Measurements from ENCODE around the gene RHBDD1. TPM values are rescaled to one million over a fixed set of nuclear protein-coding genes. Genes with fewer than 3 reads are reported as not detected.

The RHBDD1 gene
- total and polyA plus RNA-seq, 7 donors: 1.8 to 28.0 (median 17.5) TPM

- Histone ChIP-seq H3K9me3 (no peaks in the 10 kb centered on the region), H3K4me1 (peaks cover 0 to 33% (median 26%) of the 10 kb centered on the region in 4 donors), H3K27ac (peak overlapping the region; percentile 98 to 99 (median 99)), H3K4me3 (peak overlapping the region; percentile 75 to 92 (median 84)), H3K27me3 (no peaks in the 10 kb centered on the region), H3K36me3 (peaks cover 0 to 5% (median 0%) of the 10 kb centered on the region in 4 donors)
- peak; percentile 77 for DNase-seq
- 4 to 5% methylated on average over 26 of the region's 26 CpGs for WGBS, 2 donors
- TF ChIP-seq POLR2A (IDR thresholded peaks at IDR 0.05): no peak
- TF ChIP-seq POLR2AphosphoS5 (IDR thresholded peaks at IDR 0.05): no peak
- TF ChIP-seq, protein P1, sequence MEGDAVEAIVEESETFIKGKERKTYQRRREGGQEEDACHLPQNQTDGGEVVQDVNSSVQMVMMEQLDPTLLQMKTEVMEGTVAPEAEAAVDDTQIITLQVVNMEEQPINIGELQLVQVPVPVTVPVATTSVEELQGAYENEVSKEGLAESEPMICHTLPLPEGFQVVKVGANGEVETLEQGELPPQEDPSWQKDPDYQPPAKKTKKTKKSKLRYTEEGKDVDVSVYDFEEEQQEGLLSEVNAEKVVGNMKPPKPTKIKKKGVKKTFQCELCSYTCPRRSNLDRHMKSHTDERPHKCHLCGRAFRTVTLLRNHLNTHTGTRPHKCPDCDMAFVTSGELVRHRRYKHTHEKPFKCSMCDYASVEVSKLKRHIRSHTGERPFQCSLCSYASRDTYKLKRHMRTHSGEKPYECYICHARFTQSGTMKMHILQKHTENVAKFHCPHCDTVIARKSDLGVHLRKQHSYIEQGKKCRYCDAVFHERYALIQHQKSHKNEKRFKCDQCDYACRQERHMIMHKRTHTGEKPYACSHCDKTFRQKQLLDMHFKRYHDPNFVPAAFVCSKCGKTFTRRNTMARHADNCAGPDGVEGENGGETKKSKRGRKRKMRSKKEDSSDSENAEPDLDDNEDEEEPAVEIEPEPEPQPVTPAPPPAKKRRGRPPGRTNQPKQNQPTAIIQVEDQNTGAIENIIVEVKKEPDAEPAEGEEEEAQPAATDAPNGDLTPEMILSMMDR (IDR thresholded peaks at IDR 0.05): no peak
- no peak for TF ChIP-seq EP300 (IDR thresholded peaks at IDR 0.05)
- intact Hi-C loops (cut with DNase I): loop anchor here (10.0 kb wide), 3 partner anchors 149 to 1171 kb away; partner anchors contain the start of gene MFF
Measured at GRCh38 chr2:226835420-226835795, 446 bp upstream of the RHBDD1 start.

GRCh38 chr2:226836548-226836885 is 663 bp downstream of the RHBDD1 start:
- H3K4me1 ChIP-seq: peaks cover 0 to 33% (median 26%) of the 10 kb centered on the region in 4 donors
- H3K27me3 ChIP-seq: no peaks in the 10 kb centered on the region
- H3K4me3 ChIP-seq: peak overlapping the region; percentile 75 to 92 (median 84)
- H3K9me3 ChIP-seq: no peaks in the 10 kb centered on the region
- 1% methylated on average over 6 of the region's 6 CpGs for WGBS, 2 donors
- H3K27ac ChIP-seq: peak overlapping the region; percentile 98 to 99 (median 99)
- TF ChIP-seq, protein P1 (IDR thresholded peaks at IDR 0.05): no peak
- no peak for TF ChIP-seq POLR2A (IDR thresholded peaks at IDR 0.05)
- TF ChIP-seq EP300 (IDR thresholded peaks at IDR 0.05): no peak
- no peak for TF ChIP-seq POLR2AphosphoS5 (IDR thresholded peaks at IDR 0.05)
- intact Hi-C loops (cut with DNase I): loop anchor here (2.0 to 10.0 kb wide), 4 partner anchors 36 to 1172 kb away; partner anchors contain the start of gene MFF
- DNase-seq: no peak
- peaks cover 0 to 5% (median 0%) of the 10 kb centered on the region in 4 donors for H3K36me3 ChIP-seq

DNA sequence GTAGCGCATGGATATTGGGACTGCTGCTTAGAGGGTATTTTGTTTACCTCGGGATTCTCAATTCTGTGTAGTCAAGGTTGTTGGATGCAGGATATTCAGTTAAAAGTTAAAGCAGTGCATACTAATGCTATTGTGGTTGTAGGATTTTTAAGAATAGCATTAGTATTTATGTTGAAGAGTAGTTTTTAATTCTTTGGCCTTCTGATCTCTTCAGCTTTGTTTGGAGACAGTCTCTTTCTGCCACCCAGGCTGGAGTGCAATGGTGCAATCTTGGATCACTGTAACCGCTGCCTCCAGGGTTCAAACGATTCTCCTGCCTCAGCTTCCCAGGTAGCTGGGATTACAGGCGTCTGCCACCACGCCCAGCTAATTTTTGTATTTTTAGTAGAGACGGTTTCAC is 1.5 kb downstream of the RHBDD1 start:
- no peak overlapping the region for H3K4me3 ChIP-seq
- no peaks in the 10 kb centered on the region for H3K27me3 ChIP-seq
- H3K4me1 ChIP-seq: peaks cover 0 to 33% (median 26%) of the 10 kb centered on the region in 4 donors
- H3K27ac ChIP-seq: peak overlapping the region; percentile 98 to 99 (median 99)
- 70 to 89% methylated on average over 7 of the region's 7 CpGs for WGBS, 2 donors
- TF ChIP-seq, protein P1 (IDR thresholded peaks at IDR 0.05): no peak
- TF ChIP-seq POLR2AphosphoS5 (IDR thresholded peaks at IDR 0.05) (no peak), EP300 (IDR thresholded peaks at IDR 0.05) (no peak)
- no peak for DNase-seq
- intact Hi-C loops (cut with DNase I): loop anchor here (2.0 to 10.0 kb wide), 4 partner anchors 37 to 1173 kb away; partner anchors contain the start of gene MFF
- H3K36me3 ChIP-seq: peaks cover 0 to 5% (median 0%) of the 10 kb centered on the region in 4 donors
- H3K9me3 ChIP-seq: no peaks in the 10 kb centered on the region

DNA sequence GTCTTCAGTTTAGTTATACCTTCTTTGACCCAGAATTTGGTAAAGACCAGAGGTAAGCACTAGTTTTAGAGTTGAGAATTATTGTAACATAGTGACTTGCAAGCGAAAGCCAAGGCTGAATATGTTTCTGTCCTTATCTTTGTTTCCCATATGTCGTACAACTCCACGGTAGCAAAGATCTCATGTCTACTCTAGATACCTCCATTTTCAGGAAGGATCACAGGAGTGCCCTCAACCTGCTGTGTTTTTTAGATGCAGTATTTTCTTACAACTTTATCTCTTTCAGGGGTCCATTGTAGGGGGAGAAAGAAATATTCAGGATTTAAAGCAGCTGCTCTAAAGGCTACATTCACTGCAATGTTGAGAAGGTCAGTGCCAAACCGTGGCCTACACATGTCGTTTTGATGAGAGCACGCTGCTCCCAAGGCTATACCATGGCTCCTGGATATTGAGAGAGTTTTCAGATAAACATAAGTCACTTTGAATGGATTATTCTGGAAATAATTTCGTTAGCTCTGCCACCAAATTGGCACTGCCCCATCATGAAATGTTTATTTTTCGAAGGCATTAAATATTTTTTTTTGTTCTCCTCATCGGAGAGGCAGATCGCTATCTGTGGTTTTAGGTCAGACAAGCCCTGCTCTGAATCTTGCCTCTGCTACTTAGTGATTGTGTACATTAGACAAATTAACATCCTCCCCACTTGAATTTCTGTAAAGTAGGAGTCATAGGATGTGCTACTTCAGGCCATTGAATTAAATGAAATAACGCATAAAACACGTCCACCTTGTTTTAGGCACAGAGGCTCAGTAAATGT is 2.1 kb downstream of the RHBDD1 start:
- Histone ChIP-seq H3K9me3 (no peaks in the 10 kb centered on the region), H3K27ac (peak overlapping the region in 3 of 4 donors; percentile 98 to 99 (median 99)), H3K27me3 (no peaks in the 10 kb centered on the region), H3K4me3 (no peak overlapping the region), H3K36me3 (peaks cover 0 to 5% (median 0%) of the 10 kb centered on the region in 4 donors), H3K4me1 (peaks cover 0 to 33% (median 26%) of the 10 kb centered on the region in 4 donors)
- TF ChIP-seq POLR2AphosphoS5 (IDR thresholded peaks at IDR 0.05): no peak
- no peak for TF ChIP-seq POLR2A (IDR thresholded peaks at IDR 0.05)
- TF ChIP-seq, protein P1 (IDR thresholded peaks at IDR 0.05): no peak
- no peak for TF ChIP-seq EP300 (IDR thresholded peaks at IDR 0.05)
- WGBS, 2 donors: 80 to 91% methylated on average over 12 of the region's 12 CpGs
- DNase-seq: no peak
- intact Hi-C loops (cut with DNase I): loop anchor here (2.0 to 10.0 kb wide), 4 partner anchors 37 to 1173 kb away; partner anchors contain the start of gene MFF
